CD4-positive, CD25-positive, alpha-beta regulatory T cell (primary cell): ENCODE results near the gene CTBP1. TPM values are rescaled to one million over a fixed set of nuclear protein-coding genes. Genes with fewer than 3 reads are reported as not detected.

Source experiments
- ATAC-seq, 2 donors: fragments of 150-1000 bp; cut with Tn5 transposase; one replicate each; pipeline ENCODE4 v1.10.0; 2021; ENCODE audit warnings: low read depth in 2 of 2, moderate number of reproducible peaks in 2 of 2, moderate library complexity in 1 of 2
- DNase-seq, 3 donors: peaks; one replicate each; pipeline versions ENCODE4 v3.0.0 to v3.0.0-alpha.2; 2012 to 2022; ENCODE audit warnings: mixed read lengths in 1 of 3
- H3K27ac ChIP-seq: one replicate; pipeline ENCODE4 v1.7.0; 2013; ENCODE audit warnings: mild to moderate bottlenecking, low read length; ENCODE audit not compliant: insufficient read depth, poor library complexity, severe bottlenecking
- H3K27me3 ChIP-seq: one replicate; pipeline ENCODE4 v1.7.0; 2013; ENCODE audit warnings: low read length; ENCODE audit not compliant: control insufficient read depth, insufficient read depth
- H3K36me3 ChIP-seq: one replicate; pipeline ENCODE4 v1.7.0; 2013; ENCODE audit warnings: mild to moderate bottlenecking, low read length, moderate library complexity; ENCODE audit not compliant: control insufficient read depth, insufficient read depth
- H3K4me1 ChIP-seq: 2 replicates; pipeline ENCODE4 v1.7.0; 2013; ENCODE audit warnings: mild to moderate bottlenecking, low read length; ENCODE audit not compliant: insufficient read depth, control insufficient read depth, poor library complexity, severe bottlenecking
- H3K4me3 ChIP-seq: one replicate; pipeline ENCODE4 v1.7.0; 2013; ENCODE audit warnings: low read depth, mild to moderate bottlenecking, low read length, moderate library complexity
- H3K9me3 ChIP-seq, 2 experiments: 1 replicate in 1 of 2; 2 replicates in 1 of 2; pipeline ENCODE4 v1.7.0; 2013; ENCODE audit warnings: low read length in 2 of 2, mild to moderate bottlenecking in 1 of 2, moderate library complexity in 1 of 2; ENCODE audit not compliant: control insufficient read depth in 2 of 2
- H3K27ac Mint-ChIP-seq, 3 donors: one replicate each; pipeline ENCODE4 v1.8.0; 2020 to 2022; ENCODE audit warnings: mild to moderate bottlenecking in 3 of 3, mixed read lengths in 3 of 3, moderate library complexity in 2 of 3
- H3K27me3 Mint-ChIP-seq: one replicate; pipeline ENCODE4 v1.8.0; 2022; ENCODE audit warnings: mild to moderate bottlenecking, mixed read lengths
- H3K36me3 Mint-ChIP-seq: one replicate; pipeline ENCODE4 v1.8.0; 2020; ENCODE audit warnings: mixed read lengths
- H3K4me1 Mint-ChIP-seq, 4 donors: one replicate each; pipeline ENCODE4 v1.8.0; 2020 to 2022; ENCODE audit warnings: mixed read lengths in 4 of 4, mild to moderate bottlenecking in 1 of 4
- H3K4me3 Mint-ChIP-seq, 4 donors: one replicate each; pipeline ENCODE4 v1.8.0; 2020 to 2022; ENCODE audit warnings: mild to moderate bottlenecking in 4 of 4, mixed read lengths in 4 of 4, moderate library complexity in 3 of 4
- H3K9me3 Mint-ChIP-seq, 7 donors: one replicate each; pipeline ENCODE4 v1.8.0; 2020 to 2022; ENCODE audit warnings: mixed read lengths in 7 of 7, mild to moderate bottlenecking in 3 of 7, moderate library complexity in 2 of 7
- polyA plus RNA-seq, 4 donors: library from polyadenylated mRNA; unstranded; fragments of 300-500 nt; fragmentation: Illumina TruSeq; gene quantifications; one replicate each; pipeline ENCODE4 v1.2.3, GENCODE V29; 2021
- total RNA-seq: library from RNA; stranded (reverse); gene quantifications from one replicate; pipeline ENCODE4 v1.2.3, GENCODE V29; 2022

The CTBP1 gene
- total and polyA plus RNA-seq, 5 donors from 2014 or later, result 32.4 to 198 (median 67.2) TPM

DNA sequence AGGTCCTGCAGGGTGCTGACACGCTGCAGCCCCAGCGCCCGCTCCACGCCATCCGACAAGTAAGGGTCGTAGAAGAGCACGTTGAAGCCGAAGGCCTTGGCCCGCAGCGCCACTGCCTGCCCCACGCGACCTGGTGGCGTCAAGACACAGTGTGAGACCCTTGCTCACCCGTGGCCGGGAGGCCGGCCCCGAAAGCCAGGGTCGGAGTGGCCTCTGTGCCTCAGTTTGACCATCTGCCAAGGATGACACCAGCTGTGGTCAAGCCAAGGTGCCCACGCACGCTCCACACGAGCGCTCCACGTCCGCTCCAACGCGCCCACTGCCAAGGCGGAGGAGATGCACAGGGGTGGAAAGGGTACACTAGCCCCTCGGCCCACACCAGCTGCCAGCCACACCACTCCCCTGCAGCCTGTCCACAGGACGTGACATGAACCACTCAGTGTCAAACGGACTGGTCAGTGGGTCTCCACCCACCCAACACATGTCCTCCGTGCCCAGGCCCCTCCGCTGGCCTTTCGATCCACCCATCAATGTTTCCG is 32.8 kb downstream of the CTBP1 start:
- no peak for DNase-seq
- no peaks in the 10 kb centered on the region for H3K27me3 Mint-ChIP-seq
- peaks cover 28% of the 10 kb centered on the region for H3K36me3 Mint-ChIP-seq
- peak overlapping the region in 2 of 3 donors; percentile 55 to 78 for H3K27ac Mint-ChIP-seq
- Histone ChIP-seq H3K27me3 (no peaks in the 10 kb centered on the region), H3K9me3 (no peaks in the 10 kb centered on the region), H3K4me1 (peaks cover 33% of the 10 kb centered on the region), H3K27ac (peak overlapping the region; percentile 25), H3K36me3 (peaks cover 33% of the 10 kb centered on the region), H3K4me3 (no peak overlapping the region)
- peak overlapping the region; percentile 28 to 73 (median 57) for H3K4me3 Mint-ChIP-seq
- no peaks in the 10 kb centered on the region for H3K9me3 Mint-ChIP-seq
- H3K4me1 Mint-ChIP-seq, result peaks cover 12 to 35% (median 24%) of the 10 kb centered on the region in 4 donors
- ATAC-seq, result no peak

DNA sequence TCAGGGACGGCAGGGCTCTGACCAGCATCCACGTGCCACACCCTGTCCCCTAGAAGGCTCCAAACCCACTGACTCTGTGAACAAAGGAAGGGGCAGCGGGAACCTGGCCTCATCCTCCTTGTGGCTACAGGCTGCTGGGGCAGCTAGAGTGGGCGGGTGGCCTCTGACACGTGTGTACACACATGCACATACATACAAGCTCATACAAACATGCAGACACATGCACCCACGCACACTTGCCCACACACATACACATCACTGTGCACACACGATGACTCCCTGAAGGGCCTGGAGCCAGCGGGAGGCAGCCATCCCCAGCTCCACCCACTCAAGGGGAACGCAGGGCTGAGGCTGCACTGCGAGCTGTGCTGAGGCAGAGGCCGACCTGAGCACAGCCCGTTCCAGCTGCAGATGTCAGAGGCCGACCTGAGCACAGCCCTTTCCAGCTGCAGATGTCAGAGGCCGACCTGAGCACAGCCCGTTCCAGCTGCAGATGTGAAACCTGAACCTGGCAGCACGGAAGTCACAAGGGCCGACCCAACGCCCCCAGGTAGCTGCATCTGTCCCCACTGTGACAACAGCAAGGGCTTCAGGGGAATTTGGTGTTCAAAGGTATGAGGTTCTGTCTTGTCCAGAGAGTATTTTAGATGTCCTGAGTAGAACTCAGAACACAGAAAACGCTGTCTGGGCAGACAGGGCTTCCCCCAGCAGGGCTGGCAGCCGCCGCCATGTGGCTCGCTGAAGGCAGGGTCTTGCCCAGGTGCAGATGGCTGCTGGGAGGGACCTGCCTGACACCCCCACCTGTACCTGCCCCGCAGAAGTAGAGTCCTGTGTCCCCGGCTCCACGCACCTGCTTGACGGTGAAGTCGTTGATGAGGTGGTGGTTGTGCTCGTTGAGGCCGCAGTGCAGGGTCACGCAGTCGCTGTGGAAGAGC is 33.5 kb downstream of the CTBP1 start:
- DNase-seq, result no peak
- Histone ChIP-seq H3K9me3 (no peaks in the 10 kb centered on the region), H3K27ac (no peak overlapping the region), H3K4me3 (no peak overlapping the region), H3K4me1 (peaks cover 33% of the 10 kb centered on the region), H3K36me3 (peaks cover 36% of the 10 kb centered on the region), H3K27me3 (no peaks in the 10 kb centered on the region)
- Mint-ChIP-seq H3K9me3 (no peaks in the 10 kb centered on the region), H3K4me1 (peaks cover 12 to 35% (median 24%) of the 10 kb centered on the region in 4 donors), H3K27me3 (no peaks in the 10 kb centered on the region), H3K27ac (peak overlapping the region in 1 of 3 donors; percentile 73), H3K4me3 (peak overlapping the region in 3 of 4 donors; percentile 28 to 52 (median 47)), H3K36me3 (peaks cover 22% of the 10 kb centered on the region)
- no peak for ATAC-seq

DNA sequence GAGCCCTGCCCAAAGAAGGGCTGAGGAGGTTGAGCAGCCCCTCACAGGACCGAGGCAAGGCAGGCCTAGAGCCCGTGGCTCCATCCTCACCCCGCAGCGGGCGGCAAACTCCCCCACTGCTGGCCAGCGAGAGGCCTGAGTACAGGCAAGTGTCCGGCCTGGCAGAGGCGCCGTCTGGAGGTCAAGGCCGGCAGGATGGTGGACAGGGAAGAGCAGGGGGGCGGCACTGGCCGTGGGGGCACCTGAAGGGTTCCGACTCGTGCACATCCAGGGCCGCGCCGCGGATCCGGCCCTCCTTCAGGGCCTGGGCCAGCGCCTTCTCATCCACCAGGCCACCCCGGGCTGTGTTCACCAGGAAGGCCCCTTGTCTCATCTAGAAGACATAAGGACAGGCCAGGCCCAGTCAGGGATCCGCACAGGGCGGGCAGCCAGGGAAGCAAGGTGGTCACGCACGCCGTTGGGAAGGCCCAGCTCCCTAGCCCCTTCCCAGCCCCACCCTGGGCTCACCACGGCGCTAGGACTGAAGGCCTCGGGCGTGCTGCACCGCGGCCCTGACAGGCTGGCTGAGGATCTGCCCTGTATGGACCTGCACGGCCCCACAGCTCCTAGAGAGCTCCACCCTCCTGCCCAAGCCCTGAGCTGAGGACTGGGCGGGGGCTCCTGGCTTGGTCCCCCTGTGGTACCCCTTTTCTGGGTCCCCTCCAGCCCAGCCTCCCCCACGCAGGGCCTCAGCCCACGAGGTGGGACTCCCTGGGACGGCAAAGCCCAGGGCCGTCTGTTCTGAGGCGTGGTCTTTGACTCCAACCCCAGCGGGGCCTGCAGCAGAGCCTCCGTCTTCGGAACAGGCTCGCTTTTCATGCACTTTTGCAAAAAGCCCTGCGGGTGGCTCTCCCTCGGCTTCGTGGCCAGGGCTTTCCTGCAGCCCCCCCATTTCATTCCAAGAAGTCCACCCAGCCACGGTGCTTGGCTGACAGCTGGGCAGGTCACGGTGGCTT is 34.5 kb downstream of the CTBP1 start:
- Mint-ChIP-seq H3K27me3 (no peaks in the 10 kb centered on the region), H3K9me3 (peaks cover 0 to under 1% (median 0%) of the 10 kb centered on the region in 7 donors), H3K4me1 (peaks cover 9 to 33% (median 21%) of the 10 kb centered on the region in 4 donors), H3K4me3 (no peak overlapping the region), H3K27ac (no peak overlapping the region), H3K36me3 (peaks cover 17% of the 10 kb centered on the region)
- Histone ChIP-seq H3K4me3 (no peak overlapping the region), H3K36me3 (peaks cover 33% of the 10 kb centered on the region), H3K27ac (no peak overlapping the region), H3K4me1 (peaks cover 29% of the 10 kb centered on the region), H3K9me3 (no peaks in the 10 kb centered on the region), H3K27me3 (no peaks in the 10 kb centered on the region)
- ATAC-seq (no peak), DNase-seq (no peak)

DNA sequence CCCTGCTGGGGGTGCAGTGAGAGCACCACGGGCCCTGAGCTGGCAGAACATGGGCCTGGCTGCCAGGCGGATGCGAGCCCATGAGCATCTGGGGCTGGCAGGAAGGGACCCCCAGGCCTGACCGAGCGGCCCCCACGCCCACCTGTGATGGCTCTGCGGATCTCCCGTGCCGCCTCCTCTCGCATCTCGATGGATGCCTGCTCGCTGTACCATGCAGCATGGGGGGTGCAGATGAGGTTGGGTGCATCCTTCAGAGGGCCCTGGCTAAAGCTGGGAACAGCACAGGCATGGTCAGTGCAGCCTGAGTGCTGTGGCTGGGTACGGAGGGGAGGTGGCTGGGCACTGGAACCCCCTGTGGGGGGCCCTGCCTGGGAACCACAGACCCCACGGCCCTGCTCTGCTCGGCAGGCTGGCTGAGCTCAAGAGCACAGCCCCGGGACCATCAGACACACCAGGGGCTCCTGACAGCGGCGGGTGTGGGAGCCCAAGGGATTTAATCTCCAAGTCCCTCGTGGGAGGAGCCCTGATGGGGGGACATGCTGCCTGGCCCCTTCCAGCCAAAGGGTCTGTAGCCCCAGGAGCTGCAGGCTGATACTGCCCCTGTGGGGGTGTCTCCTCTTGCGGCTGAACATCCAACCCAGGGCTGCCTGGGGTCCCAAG is 35.5 kb downstream of the CTBP1 start:
- Mint-ChIP-seq H3K27ac (no peak overlapping the region), H3K4me1 (peaks cover under 1 to 28% (median 13%) of the 10 kb centered on the region in 4 donors), H3K36me3 (peaks cover 11% of the 10 kb centered on the region), H3K9me3 (peaks cover 0 to 2% (median 0%) of the 10 kb centered on the region in 7 donors), H3K4me3 (no peak overlapping the region), H3K27me3 (no peaks in the 10 kb centered on the region)
- H3K4me3 ChIP-seq, result no peak overlapping the region
- H3K27ac ChIP-seq, result no peak overlapping the region
- ATAC-seq (no peak), DNase-seq (no peak)
- peaks cover 25% of the 10 kb centered on the region for H3K4me1 ChIP-seq
- peaks cover 33% of the 10 kb centered on the region for H3K36me3 ChIP-seq
- H3K9me3 ChIP-seq, result no peaks in the 10 kb centered on the region
- no peaks in the 10 kb centered on the region for H3K27me3 ChIP-seq

DNA sequence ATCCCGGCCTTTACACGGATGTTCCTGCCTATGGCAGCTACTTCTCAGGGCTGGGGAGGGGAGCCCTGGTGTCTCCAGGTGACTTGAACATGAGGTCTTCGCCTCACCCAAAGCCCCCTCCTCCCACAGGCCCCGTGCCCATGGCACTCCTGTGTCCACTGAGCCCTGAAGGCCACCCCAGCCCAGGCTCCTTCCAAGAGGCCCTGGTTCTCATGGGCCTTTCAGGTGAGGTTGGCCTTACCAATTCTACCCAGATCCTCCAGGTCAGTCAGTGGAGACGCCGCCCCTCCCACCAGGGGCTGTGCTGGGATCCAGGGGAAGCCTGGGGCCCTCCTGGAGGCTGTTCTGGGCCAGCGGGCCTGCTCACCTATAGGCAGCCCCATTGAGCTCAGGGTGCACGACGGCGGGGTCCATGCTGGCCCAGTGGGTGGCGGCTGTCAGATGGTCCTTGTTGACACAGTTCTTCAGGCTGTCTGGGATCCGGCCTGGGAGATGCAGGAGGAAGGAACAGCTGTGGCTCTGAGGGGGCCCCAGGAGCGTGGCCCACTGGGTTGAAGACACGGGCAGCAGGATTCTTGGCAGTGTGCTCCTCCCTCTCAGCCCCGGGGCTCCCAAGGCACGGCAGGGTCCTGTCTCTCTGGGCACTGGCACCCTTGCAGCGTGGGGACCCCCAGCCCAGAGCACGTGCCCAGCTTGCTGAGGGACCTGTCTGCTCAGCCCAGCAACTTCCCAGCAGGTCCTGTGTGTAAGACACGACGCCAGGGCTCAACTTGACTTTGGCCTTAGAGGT is 36.2 kb downstream of the CTBP1 start:
- Mint-ChIP-seq H3K9me3 (peaks cover 0 to 2% (median 0%) of the 10 kb centered on the region in 7 donors), H3K4me1 (peaks cover 0 to 22% (median 9%) of the 10 kb centered on the region in 4 donors), H3K27me3 (no peaks in the 10 kb centered on the region), H3K36me3 (peaks cover 7% of the 10 kb centered on the region), H3K27ac (no peak overlapping the region), H3K4me3 (no peak overlapping the region)
- Histone ChIP-seq H3K27ac (no peak overlapping the region), H3K36me3 (peaks cover 33% of the 10 kb centered on the region), H3K9me3 (no peaks in the 10 kb centered on the region), H3K4me3 (no peak overlapping the region), H3K4me1 (peaks cover 27% of the 10 kb centered on the region), H3K27me3 (no peaks in the 10 kb centered on the region)
- DNase-seq, result no peak
- no peak for ATAC-seq

DNA sequence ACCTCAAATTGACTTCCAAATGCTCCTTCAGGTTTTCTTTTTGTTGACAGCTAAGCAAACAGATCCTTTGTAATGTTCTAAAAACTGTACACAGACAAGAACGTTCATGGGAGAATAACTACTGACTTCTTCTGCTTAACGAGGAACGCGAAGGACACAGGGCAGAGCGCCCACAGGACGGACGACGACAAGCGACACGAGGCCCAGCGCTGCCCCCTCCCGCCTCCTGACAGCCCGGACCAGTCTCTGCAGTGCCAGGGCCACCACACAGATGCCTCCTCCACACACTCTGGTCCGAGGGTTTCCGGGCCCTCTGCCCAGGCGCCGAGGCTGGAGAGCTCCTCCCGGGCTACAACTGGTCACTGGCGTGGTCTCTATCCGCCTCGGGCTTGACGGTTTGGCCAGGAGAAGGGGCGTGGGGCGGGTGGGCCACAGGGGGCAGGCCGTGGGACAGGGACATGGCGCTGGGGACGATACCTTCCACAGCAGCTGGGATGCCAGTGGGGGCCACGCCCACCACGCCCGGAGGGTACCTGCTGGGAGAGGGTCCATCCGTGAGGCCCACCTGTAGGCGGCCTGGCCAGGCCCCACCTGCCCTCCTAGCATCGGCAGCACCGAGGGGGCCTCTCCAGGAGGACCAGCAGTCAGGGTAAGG is 36.9 kb downstream of the CTBP1 start:
- ATAC-seq (no peak), DNase-seq (no peak)
- Mint-ChIP-seq H3K36me3 (peaks cover 3% of the 10 kb centered on the region), H3K27ac (no peak overlapping the region), H3K27me3 (no peaks in the 10 kb centered on the region), H3K4me3 (no peak overlapping the region), H3K9me3 (peaks cover 0 to 2% (median 0%) of the 10 kb centered on the region in 7 donors), H3K4me1 (peaks cover 0 to 15% (median 6%) of the 10 kb centered on the region in 4 donors)
- H3K4me3 ChIP-seq, result no peak overlapping the region
- H3K27me3 ChIP-seq, result no peaks in the 10 kb centered on the region
- H3K27ac ChIP-seq, result no peak overlapping the region
- H3K4me1 ChIP-seq, result peaks cover 19% of the 10 kb centered on the region
- H3K9me3 ChIP-seq, result no peaks in the 10 kb centered on the region
- peaks cover 33% of the 10 kb centered on the region for H3K36me3 ChIP-seq
